Epithelial cell of proximal tubule (primary cell): ENCODE measurements around the gene ITGB5. TPM values are rescaled to one million over a fixed set of nuclear protein-coding genes. Genes with fewer than 3 reads are reported as not detected.

Experiments
- DNase-seq: peaks from one replicate; pipeline ENCODE4 v3.0.0-alpha.2; 2011; ENCODE audit warnings: low read depth
- H3K4me3 ChIP-seq: 2 replicates; pipeline ENCODE4 v1.5.1; 2011; ENCODE audit warnings: low read depth, mild to moderate bottlenecking, low read length
- CTCF ChIP-seq: conservative IDR thresholded peaks from 2 replicates; pipeline ENCODE4 v1.5.1; 2012; ENCODE audit warnings: low read depth, mild to moderate bottlenecking, low read length
- total RNA-seq: library from RNA; depleted of rRNA; stranded (reverse); fragments of >200 nt; gene quantifications from 2 replicates; pipeline ENCODE4 v1.2.3, GENCODE V29; 2015

Gene ITGB5
- total RNA-seq, 1 donor from 2014 or later = 141 TPM

- no peak overlapping the region for H3K4me3 ChIP-seq
- DNase-seq = no peak
- no peak for TF ChIP-seq CTCF
Measured at GRCh38 chr3:124893526-124893925, 6.4 kb upstream of the ITGB5 start.

- H3K4me3 ChIP-seq = no peak overlapping the region
- DNase-seq = no peak
- no peak for TF ChIP-seq CTCF
Measured at GRCh38 chr3:124890573-124891190, 3.5 kb upstream of the ITGB5 start.

GRCh38 chr3:124888482-124889441 lies 1.6 kb upstream of the ITGB5 start:
- no peak for DNase-seq
- no peak for TF ChIP-seq CTCF
- H3K4me3 ChIP-seq = no peak overlapping the region

- no peak for DNase-seq
- H3K4me3 ChIP-seq = peak overlapping the region; percentile 80
- TF ChIP-seq CTCF = no peak
Measured at GRCh38 chr3:124887932-124888298, 750 bp upstream of the ITGB5 start.

GRCh38 chr3:124886168-124887056 lies 753 bp downstream of the ITGB5 start:
- H3K4me3 ChIP-seq = peak overlapping the region; percentile 80
- DNase-seq = no peak

More at GRCh38 chr3:124886168-124887056, 753 bp downstream of the ITGB5 start:
- no peak for TF ChIP-seq CTCF
